ENCODE results near the gene ECPAS. TPM values are rescaled to one million over a fixed set of nuclear protein-coding genes. Genes with fewer than 3 reads are reported as not detected.

Gene ECPAS
- total RNA-seq, 1 experiment from 2014 or later: 123 TPM

- no peak overlapping the region for H3K27ac ChIP-seq
- ChIA-PET CTCF (no interaction called here), POLR2A (ENCODE audit: unreplicated experiment) (no interaction called here)
- no peaks in the 10 kb centered on the region for H3K9me2 ChIP-seq (ENCODE audit: insufficient read depth)
- no peak for DNase-seq
- H3K4me3 ChIP-seq: no peak overlapping the region
- no peak for TF ChIP-seq EZH2 (IDR thresholded peaks at IDR 0.05; ENCODE audit: low read depth)
- no peak for TF ChIP-seq CTCF (conservative IDR thresholded peaks at IDR 0.05)
- H3K4me1 ChIP-seq (replicated peaks; ENCODE audit: insufficient read depth): no peaks in the 10 kb centered on the region
- peaks cover 11% of the 10 kb centered on the region; the same call in 1 of the 2 replicates for H3K36me3 ChIP-seq (ENCODE audit: low read depth)
- no peaks in the 10 kb centered on the region; the same call in 1 of the 2 replicates for H3F3A ChIP-seq (ENCODE audit: insufficient read depth, low read depth)
- H2AFZ ChIP-seq: no peak overlapping the region
- no peak overlapping the region for H3K4me2 ChIP-seq
- peaks cover 98% of the 10 kb centered on the region for H3K79me2 ChIP-seq (ENCODE audit: low read depth)
- H3K9me3 ChIP-seq (ENCODE audit: insufficient read depth, low read depth): peaks cover 8% of the 10 kb centered on the region; the same call in 1 of the 2 replicates
- no TSS peak for BruUV-seq (replicated peaks)
- intact Hi-C loops (cut with micrococcal nuclease; ENCODE audit: unreplicated experiment): no loop called here
- H3K27me3 ChIP-seq (ENCODE audit: insufficient read depth, low read depth): no peaks in the 10 kb centered on the region
- H4K20me1 ChIP-seq (ENCODE audit: insufficient read depth): peaks cover 20% of the 10 kb centered on the region
These were observed 25.8 kb downstream of the ECPAS start for GRCh38 chr9:111458139-111459009.

- H3K27ac ChIP-seq: no peak overlapping the region
- no peaks in the 10 kb centered on the region; the same call in 1 of the 2 replicates for H3K9me3 ChIP-seq (ENCODE audit: insufficient read depth, low read depth)
- no peaks in the 10 kb centered on the region for H3K9me2 ChIP-seq (ENCODE audit: insufficient read depth)
- BruUV-seq (replicated peaks): no TSS peak
- no peak overlapping the region for H3K4me2 ChIP-seq
- no peak for TF ChIP-seq EZH2 (IDR thresholded peaks at IDR 0.05; ENCODE audit: low read depth)
- no peak for TF ChIP-seq CTCF (conservative IDR thresholded peaks at IDR 0.05)
- H3K4me1 ChIP-seq (replicated peaks; ENCODE audit: insufficient read depth): no peaks in the 10 kb centered on the region
- H3F3A ChIP-seq (ENCODE audit: insufficient read depth, low read depth): no peaks in the 10 kb centered on the region; the same call in 1 of the 2 replicates
- ChIA-PET POLR2A (ENCODE audit: unreplicated experiment) (no interaction called here), CTCF (no interaction called here)
- no peaks in the 10 kb centered on the region for H3K27me3 ChIP-seq (ENCODE audit: insufficient read depth, low read depth)
- peaks cover 95% of the 10 kb centered on the region for H3K79me2 ChIP-seq (ENCODE audit: low read depth)
- DNase-seq: no peak
- H2AFZ ChIP-seq: no peak overlapping the region
- H4K20me1 ChIP-seq (ENCODE audit: insufficient read depth): peaks cover 20% of the 10 kb centered on the region
- intact Hi-C loops (cut with micrococcal nuclease; ENCODE audit: unreplicated experiment): loop anchor here (1.0 kb wide), 1 partner anchor 25 kb away; no protein-coding TSS in a partner anchor
- H3K4me3 ChIP-seq: no peak overlapping the region
- H3K36me3 ChIP-seq (ENCODE audit: low read depth): 0 out of 2 replicates have a peak, but pooled peaks cover 9% of the 10 kb centered on the region
These were observed 27.7 kb downstream of the ECPAS start for GRCh38 chr9:111456529-111456928.

GRCh38 chr9:111455638-111456037 lies 28.5 kb downstream of the ECPAS start:
- intact Hi-C loops (cut with micrococcal nuclease; ENCODE audit: unreplicated experiment): loop anchor here (1.0 kb wide), 1 partner anchor 26 kb away; no protein-coding TSS in a partner anchor
- H3K27me3 ChIP-seq (ENCODE audit: insufficient read depth, low read depth): no peaks in the 10 kb centered on the region
- TF ChIP-seq EZH2 (IDR thresholded peaks at IDR 0.05; ENCODE audit: low read depth): no peak
- TF ChIP-seq CTCF (conservative IDR thresholded peaks at IDR 0.05): no peak
- ChIA-PET CTCF (no interaction called here), POLR2A (ENCODE audit: unreplicated experiment) (no interaction called here)
- H3K36me3 ChIP-seq (ENCODE audit: low read depth): 0 out of 2 replicates have a peak, but pooled peaks cover 5% of the 10 kb centered on the region
- H3K27ac ChIP-seq: no peak overlapping the region
- H3K79me2 ChIP-seq (ENCODE audit: low read depth): peaks cover 86% of the 10 kb centered on the region
- H3K9me2 ChIP-seq (ENCODE audit: insufficient read depth): no peaks in the 10 kb centered on the region
- peaks cover 16% of the 10 kb centered on the region for H4K20me1 ChIP-seq (ENCODE audit: insufficient read depth)
- H3K4me1 ChIP-seq (replicated peaks; ENCODE audit: insufficient read depth): no peaks in the 10 kb centered on the region
- BruUV-seq (replicated peaks): no TSS peak
- H3K9me3 ChIP-seq (ENCODE audit: insufficient read depth, low read depth): no peaks in the 10 kb centered on the region
- H2AFZ ChIP-seq: no peak overlapping the region
- H3F3A ChIP-seq (ENCODE audit: insufficient read depth, low read depth): no peaks in the 10 kb centered on the region; the same call in 1 of the 2 replicates
- H3K4me3 ChIP-seq: no peak overlapping the region
- H3K4me2 ChIP-seq: no peak overlapping the region
- DNase-seq: no peak

All from PC-9 (cell line).